ENCODE data around the gene GOLGA6L25. TPM values are rescaled to one million over a fixed set of nuclear protein-coding genes. Genes with fewer than 3 reads are reported as not detected.

Gene GOLGA6L25, protein sequence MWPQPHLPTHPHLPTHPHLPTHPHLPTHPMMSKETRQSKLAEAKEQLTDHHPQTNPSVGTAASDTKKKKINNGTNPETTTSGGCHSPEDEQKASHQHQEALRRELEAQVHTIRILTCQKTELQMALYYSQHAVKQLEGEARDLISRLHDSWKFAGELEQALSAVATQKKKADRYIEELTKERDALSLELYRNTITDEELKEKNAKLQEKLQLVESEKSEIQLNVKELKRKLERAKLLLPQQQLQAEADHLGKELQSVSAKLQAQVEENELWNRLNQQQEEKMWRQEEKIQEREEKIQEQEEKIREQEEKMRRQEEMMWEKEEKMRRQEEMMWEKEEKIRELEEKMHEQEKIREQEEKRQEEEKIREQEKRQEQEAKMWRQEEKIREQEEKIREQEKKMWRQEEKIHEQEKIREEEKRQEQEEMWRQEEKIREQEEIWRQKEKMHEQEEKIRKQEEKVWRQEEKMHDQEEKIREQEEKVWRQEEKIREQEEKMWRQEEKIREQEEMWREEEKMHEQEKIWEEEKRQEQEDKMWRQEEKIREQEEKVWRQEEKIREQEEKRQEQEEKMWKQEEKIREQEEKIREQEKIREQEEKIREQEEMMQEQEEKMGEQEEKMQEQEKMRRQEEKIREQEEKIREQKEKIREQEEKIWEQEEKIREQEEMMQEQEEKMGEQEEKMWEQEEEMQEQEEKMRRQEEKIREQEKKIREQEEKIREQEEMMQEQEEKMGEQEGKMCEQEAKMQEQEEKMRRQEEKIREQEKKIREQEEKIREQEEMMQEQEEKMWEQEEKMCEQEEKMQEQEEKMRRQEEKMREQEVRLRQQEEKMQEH
- total RNA-seq (2022; extraction: Qiagen RNA extraction), result not detected in 5 replicates

DNA sequence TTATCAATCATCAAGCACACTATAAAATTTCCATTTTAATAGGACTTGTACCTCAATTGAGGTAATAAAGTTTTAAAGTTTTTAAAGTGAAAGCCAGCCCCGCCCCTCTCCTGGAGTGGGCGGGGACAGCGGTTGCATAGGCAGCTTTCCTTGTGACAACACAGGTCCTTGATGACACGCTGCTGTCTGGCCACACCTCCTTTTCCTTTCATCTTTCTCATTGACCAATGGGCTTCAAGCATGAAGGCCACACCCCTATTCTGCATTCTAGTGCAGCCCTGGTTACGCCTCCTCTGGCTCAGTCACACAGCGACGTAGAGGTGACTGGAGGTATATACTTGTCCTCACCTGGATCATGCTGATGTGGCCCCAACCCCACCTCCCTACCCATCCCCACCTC lies at the start of gene GOLGA6L25:
Gene GOLGA6L25, plus strand, starts transcription at position 301 of the 400 bp plus-strand sequence. Its CDS starts 61 bp downstream, at position 362.

DNA sequence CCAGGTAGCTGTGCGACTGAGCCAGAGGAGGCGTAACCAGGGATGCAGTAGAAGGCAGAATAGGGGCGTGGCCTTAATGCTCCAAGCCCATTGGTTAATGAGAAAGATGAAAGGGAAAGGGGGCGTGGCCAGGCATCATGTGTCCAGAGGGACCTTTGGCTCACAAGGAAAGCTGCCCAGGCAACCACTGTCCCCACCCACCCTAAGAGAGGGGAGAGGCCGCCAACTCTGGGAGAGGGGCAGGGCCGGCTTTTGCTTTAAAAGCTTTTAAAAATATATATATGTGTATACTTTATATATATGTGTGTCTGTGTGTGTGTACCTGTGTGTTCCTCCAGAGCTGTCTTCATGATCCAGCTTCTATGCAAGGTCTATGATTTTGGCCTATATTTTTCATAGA lies 20.4 kb upstream of the GOLGA6L25 start, which contains the start of gene GOLGA8G:
Gene GOLGA8G, minus strand, starts transcription at position 18 of the 400 bp plus-strand sequence. CDS start 62 bp downstream, outside the sequence.

Other genes starting within 250 kb of the GOLGA6L25 start
- gene HERC2, start 231.4 kb upstream of the GOLGA6L25 start, total RNA-seq (2022; extraction: Qiagen RNA extraction), result 43.0 to 48.4 TPM (median 47.2 TPM) in 5 replicates
- not detected in 5 replicates for gene GOLGA6L24, start 195.5 kb upstream of the GOLGA6L25 start, total RNA-seq (2022; extraction: Qiagen RNA extraction)
- not detected in 5 replicates for gene GOLGA8F, start 174.9 kb upstream of the GOLGA6L25 start, total RNA-seq (2022; extraction: Qiagen RNA extraction)
- not detected in 5 replicates for gene GOLGA8G, start 20.6 kb upstream of the GOLGA6L25 start, total RNA-seq (2022; extraction: Qiagen RNA extraction)
- gene GOLGA8M, start 158.9 kb downstream of the GOLGA6L25 start, total RNA-seq (2022; extraction: Qiagen RNA extraction), result 0.05 to 0.07 TPM in 2 of 5 replicates, not detected in the others

Data from A549 treated with Hydrocortisone at 1 μM for 4 hours (cell line).